COLO668 (cell line): ENCODE measurements around the gene XPR1.
"Not testable (repeated sequence)": the region's sequence is repeated elsewhere in the genome, so short reads cannot be mapped to it uniquely, and the experiment has no call there.

ENCODE experiments used
- DNase-seq: peaks from one replicate; lab custom pipeline; 2025; ENCODE audit not compliant: unreplicated experiment; lab: John Stamatoyannopoulos, UW

XPR1 gene

DNA sequence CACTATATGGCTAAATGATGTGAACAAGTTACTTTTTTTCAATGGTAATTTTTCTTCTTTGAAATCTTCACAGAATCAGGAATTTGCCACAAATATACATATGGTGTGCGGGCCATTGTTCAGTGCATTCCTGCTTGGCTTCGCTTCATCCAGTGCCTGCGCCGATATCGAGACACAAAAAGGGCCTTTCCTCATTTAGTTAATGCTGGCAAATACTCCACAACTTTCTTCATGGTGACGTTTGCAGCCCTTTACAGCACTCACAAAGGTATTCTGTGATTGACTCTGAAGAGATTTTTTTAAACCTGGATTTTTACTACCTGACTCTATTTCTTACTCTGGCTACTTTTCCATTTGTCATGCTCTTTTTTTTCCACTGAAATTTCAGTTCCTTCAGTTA, 204.6 kb downstream of the XPR1 start:
- no peak for DNase-seq

DNA sequence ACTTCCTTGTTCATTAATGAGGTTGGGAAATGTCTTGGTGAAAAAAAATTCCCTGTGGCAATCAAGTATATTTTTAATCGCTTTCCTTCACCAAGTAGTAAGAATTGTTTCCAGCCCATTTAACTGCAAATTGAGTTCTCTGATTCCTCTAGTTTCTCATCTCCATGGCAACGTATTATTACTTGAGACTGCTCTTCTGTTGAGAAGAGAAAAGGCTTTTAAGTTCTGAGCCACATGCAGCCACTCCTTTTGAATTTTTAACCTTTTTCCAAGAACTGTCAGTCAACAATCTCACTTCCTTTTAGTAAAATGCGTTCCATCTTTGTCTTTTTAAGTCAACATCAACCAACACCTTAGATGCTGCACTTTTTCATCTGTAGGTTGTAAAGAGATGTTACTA, 205.2 kb downstream of the XPR1 start:
- no peak for DNase-seq

DNA sequence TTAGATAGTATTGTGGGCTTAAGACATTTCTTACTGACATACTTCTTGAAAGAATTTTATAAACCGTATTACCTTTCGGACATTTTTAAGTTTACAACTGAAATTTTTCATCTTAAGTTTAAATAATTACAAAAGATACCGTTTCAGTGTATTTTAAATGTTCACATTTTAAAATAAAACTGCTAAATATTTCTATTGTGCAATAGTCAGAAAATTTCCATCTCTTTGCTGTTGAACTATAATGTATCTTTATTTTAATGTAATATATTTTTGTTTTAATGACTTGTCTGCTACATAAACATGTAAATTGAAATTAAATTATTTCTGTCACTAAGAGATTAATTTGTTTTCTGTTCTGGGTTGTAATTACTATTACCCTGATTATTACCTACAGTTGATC, 206.7 kb downstream of the XPR1 start:
- no peak for DNase-seq

DNA sequence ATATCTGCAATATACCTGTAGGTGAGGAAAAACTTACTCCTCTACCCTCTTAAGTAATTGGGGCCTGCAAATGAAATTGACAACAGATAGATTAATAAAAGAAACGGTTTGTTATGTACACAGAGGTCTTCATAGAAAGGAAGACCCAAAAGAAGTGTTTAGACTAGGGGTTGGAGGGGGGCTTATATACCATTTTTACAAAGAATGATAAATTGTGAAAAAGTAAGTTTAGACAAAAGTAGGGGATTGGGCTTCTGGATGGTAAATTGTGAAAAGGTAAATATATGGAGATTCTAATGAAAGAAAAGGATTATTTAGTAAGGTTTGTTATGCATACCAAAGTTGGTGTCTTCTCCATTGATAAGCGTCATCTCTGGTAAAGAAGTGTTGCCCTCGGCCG, 207.7 kb downstream of the XPR1 start:
- no peak for DNase-seq

DNA sequence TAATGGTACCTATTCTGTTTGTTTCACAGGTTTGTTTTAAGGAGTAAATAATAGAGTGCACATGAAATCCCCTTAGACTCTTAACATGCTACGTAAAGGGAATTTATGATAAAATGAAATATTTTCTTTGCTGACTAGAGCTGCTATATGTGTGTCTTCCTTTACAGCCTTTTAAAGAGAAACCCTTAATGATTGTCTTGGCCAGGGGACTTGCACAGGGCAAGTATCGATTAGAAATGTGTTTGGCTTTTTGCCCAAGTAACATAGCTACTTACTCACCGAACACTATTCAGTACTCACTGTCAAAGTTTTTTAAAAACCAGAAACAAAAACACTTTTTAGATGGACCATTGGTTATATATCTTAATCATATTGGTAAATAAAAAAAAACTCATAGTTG, 209.6 kb downstream of the XPR1 start:
- no peak for DNase-seq

DNA sequence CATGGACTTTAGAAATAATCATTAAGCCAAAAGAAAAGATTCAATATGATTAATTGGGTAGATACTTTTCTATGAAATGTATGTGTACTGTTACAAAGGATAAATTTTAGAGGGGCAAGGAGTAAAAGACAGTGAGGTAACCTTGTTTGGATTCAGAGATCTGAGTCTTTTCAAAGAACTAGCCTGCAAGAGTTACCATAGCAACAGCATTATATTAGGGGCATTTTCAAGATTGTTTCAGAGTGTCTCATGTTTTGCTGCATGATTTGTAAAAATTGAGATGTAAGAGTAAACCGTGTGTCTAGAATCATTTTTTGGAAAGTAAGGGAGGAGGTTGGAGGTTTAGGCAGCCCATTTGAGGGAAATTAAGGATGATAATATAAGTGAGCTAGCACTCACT, 210.2 kb downstream of the XPR1 start:
- DNase-seq: no peak

DNA sequence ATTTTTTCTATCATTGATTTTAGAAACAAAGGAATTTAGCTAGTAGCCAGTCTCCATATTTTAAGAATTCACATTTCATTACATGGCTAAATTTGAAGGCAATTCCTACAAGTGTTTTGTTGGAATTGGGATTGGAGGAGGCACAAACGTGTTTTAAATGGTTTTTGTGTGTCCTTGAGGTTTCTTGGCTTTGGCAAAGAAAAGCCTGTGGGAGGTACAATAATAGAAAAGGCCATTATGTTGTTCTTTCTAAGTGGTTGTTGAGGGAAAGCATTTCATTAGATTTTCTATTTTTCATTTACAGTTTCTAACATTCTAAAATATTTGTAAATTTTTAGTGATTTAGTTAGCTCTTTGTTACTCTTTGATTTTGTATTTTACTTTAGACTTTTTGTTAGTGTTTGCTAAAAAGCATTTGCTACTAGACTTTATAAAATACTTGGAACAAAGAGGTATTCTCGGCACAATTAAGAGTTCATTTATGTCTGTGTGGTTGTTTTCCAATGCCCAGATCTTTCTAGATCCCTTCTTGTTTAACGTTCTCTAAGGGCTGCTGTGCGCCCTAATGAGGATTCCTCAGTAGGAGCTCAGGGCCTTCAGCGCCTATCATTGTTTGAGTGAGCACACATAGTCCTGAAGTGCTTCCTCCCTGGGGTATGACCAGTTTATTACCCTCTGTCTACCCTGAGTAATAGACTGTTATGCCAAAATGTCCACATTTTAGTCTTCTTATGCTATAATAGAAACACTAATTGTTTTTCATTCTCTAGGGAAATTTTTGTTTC, 210.9 kb downstream of the XPR1 start:
- no peak for DNase-seq

DNA sequence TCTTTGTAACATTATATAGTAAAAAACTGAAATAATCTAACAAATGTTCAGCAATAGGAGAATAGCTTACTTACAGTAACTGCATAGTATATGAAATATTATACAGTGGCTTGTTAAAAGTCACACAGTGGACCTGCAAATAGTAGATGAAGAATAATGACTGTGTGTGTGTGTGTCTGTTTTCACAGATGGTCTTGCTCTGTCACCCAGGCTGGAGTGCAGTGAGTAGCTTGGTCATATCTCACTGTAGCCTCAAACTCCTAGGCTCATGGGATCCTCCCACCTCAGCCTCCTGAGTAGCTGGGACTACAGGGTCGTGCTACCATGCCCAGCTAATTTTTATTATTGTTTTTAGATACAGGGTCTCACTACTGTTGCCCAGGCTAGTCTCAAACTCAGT, 213.5 kb downstream of the XPR1 start:
- DNase-seq: no peak

DNA sequence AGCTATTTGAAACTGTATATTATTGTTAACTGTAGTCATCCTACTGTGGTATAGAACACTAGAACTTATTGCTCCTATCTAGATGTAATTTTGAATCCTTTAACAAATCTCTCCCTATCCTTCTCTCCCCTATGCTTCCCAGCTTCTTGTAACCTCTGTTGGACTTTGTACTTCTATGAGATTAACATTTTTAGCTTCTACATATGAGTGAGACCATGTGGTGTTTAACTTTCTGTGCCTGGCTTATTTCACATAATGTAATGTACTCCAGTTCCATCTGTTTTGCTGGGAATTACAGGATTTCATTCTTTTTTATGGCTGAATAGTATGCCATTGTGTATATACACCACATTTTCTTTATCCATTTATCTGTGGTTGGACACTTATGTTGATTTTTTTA, 216.4 kb downstream of the XPR1 start:
- no peak for DNase-seq

DNA sequence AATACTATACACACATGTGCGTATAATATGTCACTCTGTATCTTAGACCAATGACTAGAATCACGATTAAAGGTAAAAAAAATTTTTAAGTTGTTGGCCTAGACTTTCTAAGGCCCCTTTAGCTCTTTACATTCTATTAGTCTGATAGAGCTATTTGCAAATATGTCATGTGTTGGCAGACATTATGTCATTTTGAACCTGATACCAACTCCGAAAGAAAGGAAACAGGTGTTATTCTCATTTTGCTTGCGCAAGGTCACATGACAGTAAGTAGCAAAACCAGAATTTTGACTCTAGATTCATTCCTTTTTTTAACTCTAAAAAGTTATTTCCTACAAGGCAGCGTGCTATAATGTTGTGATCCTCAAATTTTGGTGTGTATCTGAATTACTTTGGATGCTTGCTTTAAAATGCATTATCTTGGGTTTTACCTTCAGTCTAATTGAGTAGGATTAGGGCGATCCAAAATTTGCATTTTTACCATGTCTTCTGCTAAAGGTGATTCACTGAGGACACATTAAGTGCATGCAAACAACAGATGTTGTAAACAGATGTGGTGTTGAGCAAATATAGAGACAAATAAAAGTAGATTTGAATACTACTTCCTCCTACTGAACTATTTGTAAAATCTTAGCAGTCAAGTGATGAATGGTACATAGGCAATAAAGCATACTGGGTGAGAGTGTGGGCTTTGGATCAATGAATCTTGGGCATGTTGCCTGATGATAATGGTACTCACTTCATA, 217.4 kb downstream of the XPR1 start:
- no peak for DNase-seq

DNA sequence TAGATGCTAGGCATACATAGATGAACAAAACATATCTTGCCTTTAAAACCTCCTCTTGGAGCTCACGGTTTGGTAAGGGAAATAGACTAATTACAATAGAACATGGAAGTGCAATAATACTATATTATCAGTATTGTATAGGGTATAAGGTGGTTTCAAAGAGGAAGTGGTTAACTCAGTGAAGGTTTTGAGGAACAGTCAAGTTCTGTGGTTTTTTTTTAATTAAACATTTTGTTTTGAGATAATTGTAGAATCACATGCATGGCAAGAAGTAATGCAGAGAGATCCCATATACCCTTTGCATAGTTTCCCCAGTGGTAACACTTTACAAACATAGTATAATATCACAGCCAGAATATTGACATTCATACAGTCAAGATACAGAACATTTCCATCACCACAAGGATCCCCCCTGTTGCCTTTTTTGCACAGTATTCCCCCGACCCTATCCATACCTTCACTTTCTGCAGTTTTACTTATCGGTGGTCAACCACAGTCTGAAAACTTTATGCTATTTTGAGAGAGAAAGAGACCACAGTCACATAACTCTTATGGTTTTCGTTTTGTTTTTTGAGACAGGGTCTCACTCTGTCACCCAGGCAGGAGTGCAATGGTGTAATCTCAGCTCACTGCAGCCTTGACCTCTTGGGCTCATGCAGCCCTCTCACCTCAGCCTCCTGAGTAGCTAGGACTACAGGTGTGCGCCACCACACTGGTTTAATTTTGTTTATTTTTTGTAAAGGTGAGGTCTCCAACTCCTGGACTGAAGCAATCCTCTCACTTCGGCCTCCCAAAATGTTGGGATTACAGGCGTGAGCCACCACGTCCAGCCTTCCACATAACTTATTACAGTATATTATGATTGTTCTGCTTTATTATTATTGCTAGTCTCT, 220.4 kb downstream of the XPR1 start:
- DNase-seq: no peak

DNA sequence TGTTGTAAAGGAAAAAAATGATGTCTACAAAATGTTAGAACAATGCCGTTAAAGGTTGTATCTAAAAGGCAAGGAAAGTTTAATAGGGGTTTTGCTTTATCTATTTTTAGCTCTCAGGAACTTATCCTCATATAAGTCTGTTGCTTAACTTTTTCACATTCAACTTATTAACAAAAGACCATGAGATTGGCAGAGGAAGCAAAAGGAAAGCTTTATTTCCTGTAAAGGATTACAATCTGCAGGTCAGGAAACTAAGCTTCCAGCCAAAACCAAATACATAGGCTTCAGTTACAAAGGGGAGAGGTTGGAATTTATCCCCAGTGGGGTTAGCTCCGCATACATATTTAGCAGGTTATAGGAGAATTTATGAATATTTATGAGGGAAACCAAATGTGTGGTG, 222.2 kb downstream of the XPR1 start:
- no peak for DNase-seq

DNA sequence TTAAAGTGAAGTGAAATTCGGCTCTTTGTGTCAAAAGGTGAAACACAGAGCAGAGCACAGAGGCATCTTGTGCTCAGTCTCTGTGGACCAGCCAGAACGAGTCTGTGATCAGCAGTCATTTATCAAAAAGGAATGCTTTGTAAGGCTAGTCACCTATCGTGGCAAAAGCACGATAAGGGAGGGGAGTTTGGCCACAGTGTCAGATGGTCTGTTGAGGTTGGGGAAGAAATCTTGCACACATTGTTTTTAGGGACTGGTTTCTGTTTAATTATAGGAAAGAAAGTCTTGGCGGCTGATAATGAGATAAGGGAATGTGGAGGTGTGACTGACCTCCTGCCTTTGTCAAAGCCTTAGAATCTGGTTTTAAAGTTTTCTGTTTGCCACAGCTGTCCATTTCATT, 222.6 kb downstream of the XPR1 start:
- DNase-seq: no peak

DNA sequence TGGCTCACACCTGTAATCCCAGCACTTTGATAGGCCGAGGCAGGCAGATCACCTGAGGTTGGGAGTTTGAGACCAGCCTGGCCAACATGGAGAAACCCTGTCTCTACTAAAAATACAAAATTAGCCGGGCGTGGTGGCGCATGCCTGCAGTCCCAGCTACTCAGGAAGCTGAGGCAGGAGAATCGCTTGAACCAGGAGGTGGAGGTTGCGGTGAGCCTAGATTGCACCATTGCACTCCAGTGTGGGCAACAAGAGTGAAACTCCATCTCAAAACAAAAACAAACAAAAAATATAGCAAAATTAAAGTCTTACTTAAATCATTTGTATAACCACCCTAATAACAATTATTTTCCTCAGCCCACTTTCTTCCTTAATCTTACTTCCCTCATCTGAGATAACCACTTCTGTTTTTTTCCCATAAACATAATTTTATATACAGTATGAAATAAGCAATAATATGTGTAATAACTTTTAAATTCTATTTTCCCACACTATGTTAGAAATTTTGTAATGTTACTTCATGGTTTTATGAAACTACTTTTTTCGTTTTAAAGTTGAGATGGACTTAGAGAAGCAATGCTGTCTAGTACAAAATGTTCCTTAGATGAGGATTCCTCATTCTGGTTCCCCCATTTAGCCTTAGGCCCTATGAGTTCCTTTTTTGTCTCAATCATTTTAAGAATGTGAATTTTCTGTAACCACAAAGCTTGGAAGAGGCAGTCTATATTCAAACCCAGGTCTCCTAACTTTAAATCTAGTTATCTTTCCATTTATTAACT, 226.3 kb downstream of the XPR1 start:
- DNase-seq: not testable (repeated sequence)

DNA sequence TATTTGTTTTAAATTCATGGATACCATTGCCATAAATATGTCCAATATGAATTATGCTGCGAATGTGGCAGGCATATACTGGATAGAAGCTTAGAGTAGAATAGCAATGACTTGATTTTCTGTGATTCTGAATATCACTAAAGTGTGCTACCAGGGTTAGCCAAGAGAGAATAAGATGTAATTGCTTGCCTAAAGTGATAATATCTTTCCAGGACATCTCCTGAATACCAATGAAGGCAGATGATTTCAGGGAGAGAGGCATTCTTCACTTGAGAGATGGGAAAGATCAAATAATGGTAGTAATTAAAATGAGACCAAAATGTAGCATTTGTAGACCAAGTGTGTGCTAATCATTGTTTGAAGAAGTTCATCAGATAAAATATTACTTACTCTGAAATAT, 227.5 kb downstream of the XPR1 start:
- DNase-seq: no peak

DNA sequence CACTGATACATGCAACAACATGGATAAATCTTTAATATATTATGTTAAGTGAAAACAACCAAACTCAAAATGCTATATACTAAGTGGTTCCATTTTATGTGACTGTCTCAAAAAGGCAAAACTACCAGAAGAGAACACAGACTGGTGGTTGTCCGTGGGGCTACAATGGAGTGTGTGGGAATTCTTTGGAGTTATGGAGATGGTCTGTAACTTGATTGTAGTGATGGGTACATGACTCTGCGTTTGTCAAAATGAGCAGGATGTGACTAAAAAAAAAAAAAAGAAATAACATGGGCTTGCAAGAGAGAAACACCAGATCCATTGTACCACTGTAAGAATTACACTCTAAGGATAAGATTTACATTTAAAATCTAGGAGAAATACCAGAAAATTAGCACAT, 228.7 kb downstream of the XPR1 start:
- no peak for DNase-seq

DNA sequence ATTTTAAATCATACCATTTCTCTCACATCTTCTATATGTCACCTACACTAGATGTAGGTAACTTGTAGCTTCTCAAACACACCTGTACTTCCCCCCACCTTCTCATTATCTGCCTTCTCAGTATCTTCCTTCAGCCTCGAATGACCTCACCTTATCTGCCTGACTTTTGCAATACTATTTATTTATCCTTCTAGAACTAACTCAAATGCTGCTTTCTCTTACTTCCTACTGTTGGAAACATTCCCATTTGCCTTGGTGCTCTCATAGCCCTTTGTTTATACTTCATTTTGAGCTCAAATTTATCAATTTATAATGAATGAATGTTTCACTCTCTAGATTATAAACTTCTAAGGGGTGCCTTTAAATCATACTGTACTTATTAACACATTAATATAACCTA, 230.5 kb downstream of the XPR1 start:
- no peak for DNase-seq

DNA sequence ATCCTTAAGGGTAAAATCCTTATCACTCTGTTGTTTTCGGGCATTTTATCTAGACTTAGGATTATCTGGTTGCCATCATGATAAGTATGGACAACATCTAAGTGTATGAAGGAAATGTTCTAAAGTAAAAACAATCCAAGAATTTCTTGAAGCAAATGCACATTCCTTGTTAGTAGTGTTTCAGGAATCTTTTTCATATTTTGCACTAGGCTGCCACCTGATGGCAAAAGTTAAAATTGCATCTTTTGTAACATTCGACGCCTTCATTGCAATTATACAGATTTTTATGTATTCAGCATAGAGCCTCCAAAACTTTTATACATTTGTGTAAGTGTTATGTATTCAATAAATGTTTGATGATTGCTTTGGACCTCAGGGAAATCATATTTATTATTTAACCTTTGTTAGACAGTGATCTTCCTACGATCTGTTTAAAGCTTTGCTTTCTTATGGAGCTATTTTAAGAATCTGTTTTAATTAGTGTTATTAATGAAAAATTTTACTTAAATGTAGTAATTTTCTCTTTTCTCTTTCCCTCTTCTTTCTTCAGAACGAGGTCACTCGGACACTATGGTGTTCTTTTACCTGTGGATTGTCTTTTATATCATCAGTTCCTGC, 231.4 kb downstream of the XPR1 start:
- DNase-seq: peak; percentile 47

DNA sequence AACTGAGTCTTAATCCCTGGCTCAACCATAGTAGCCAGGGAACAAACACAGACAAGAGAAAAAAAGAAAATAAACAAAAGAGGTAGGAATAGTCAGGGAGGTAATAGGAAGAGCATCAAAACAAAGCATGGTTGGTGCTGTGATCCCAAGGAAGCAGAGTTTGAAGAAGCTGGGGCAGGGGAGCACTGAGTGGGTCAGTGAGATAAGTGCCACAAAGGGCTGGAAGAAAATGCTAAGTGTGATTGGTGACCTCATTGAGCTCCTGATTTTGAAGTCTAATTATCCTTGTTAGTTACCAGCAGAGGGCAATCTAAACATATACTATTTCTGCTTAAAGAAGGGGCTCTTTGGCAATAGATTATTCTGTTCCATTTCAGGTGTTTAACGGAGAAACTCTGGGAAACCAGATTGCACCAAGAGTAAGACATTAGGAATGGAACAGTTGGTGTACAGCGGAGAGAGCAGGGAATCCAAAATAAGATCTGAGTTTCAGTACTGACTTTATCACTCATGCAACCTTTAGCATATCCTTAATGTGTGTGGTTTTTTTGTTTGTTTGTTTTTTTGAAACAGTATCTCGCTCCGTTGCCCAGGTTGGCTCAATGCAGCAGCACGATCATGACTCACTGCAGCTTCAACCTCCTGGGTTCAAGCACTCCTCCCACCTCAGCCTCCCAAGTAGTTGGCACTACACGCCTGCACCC, 250.1 kb downstream of the XPR1 start:
- peak; percentile 18 for DNase-seq
